HG03432 (cell line): ENCODE measurements around the gene GPR55.
"Not testable (repeated sequence)": the region's sequence is repeated elsewhere in the genome, so short reads cannot be mapped to it uniquely, and the experiment has no call there.

Experiments
- ATAC-seq: cut with Tn5 transposase; IDR thresholded peaks from one replicate; pipeline ENCODE4 v1.9.1; 2021; ENCODE audit warnings: mild to moderate bottlenecking, moderate library complexity; ENCODE audit not compliant: unreplicated experiment

Gene GPR55

DNA sequence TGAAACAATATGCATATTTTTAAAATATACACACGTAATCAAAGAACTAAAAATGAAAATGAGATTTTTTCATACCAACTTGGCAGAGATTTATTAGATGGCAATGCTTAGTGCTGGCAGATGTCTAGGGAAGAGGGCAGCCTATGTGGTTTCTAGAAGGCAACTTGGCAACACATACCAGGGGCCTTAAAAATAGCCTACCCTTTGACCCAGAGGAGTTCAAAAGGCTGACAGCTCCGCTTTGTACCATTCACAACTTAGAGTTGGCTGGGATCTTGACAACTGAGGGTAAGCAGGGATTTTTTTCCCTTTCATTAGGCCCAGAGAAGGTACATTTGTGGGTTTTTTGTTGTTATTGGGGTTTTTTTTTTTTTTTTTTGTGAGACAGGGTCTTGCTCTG is 26.4 kb upstream of the GPR55 start:
- no peak for ATAC-seq

DNA sequence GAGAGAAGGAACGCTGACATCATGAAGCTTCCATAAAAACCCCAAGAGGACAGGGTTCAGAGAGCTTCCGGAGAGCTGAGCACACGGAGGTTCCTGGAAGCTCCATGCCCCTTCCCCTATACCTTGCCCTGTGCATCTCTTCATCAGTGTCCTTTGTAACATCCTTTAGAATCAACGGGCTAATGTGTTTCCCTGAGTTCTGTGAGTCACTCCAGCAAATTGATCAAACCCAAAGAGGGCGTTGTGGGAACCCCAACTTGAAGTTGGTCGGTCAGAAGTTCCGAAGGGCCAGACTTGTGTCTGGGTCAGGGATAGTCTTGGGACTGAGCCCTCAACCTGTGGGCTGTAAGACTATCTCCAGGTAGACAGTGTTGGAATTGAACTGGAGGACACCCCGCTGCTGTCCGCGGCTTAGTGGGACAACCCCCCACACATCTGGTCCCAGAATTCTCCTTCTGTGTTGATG is 25.9 kb upstream of the GPR55 start:
- ATAC-seq: no peak

DNA sequence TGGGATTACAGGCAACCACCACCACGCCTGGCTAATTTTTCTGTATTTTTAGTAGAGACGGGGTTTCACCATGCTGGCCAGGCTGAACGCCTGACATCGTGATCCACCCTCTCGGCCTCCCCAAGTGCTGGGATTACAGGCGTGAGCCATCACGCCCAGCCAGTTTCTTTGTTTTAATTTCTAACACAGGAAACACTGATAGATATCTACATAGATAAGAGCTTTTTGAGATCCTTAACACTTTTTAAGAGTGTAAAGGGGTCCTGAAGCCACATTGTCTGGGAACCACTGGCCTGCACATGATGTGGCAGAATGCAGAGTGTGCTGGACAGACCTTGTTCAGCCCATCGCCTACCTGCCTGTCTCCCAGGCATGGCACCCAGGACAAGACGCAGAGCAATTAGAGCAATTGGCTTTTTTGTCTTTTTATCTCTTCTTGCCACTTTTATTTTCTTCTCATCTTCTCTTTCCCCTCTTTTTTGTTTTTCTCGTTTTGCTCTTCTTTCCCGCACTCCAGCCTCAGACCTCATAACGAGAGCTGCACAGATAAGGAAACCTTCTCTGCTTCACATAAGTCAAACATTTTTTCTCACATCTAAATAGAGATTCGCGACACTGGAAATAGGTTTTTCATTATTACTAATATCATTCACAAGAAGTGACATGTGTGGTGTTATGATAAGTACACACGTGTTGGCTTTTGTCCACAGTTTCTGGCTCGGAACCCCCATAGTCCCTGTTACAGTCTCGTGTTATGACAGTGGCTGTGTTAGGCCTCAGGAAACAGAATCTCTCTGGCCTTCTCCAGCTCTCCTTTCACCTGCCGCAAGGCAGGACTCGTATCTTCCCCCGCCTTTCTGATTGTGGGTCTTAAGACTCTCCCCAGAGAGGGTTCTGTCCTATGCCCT is 25.2 kb upstream of the GPR55 start:
- peak; percentile 63 for ATAC-seq

DNA sequence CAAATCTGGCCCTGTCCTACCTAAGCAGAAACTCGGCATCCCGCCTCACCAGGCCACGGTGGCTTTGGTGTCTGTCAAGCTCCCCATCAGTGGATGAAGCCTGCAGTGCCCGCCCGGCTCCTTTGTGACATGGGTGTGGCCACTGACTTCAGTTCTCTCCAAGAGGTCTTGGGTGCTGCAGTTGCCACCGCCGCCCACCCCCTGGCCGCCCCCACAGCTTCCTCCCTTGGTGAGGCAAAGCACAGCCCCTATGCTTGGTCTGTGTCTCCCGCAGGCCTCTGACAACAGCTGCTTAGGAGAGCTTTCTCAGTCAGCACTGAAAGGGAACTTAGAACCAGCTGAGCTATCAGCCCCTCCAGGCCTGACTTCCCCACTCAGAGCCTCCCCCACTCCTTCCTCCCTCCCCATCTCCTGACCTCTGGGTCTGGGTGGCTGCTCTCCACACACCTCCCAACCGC is 22.9 kb upstream of the GPR55 start:
- peak; percentile 37 for ATAC-seq

DNA sequence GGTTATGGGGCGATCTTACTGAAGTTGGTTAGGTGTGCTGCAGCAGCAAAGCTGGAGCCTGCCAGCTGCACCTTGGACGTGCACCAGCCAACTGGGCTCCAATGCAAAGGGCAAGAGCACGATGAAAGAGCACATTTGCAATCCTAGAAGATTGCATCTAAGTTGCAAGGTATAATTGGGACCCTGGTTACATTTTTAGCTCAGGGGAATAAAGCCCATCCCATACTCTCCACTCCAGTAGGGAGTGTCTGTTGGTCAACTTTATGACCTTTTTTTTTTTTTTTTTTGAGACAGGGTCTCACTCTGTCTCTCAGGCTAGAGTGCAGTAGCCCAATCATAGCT is 22.2 kb upstream of the GPR55 start:
- no peak for ATAC-seq

DNA sequence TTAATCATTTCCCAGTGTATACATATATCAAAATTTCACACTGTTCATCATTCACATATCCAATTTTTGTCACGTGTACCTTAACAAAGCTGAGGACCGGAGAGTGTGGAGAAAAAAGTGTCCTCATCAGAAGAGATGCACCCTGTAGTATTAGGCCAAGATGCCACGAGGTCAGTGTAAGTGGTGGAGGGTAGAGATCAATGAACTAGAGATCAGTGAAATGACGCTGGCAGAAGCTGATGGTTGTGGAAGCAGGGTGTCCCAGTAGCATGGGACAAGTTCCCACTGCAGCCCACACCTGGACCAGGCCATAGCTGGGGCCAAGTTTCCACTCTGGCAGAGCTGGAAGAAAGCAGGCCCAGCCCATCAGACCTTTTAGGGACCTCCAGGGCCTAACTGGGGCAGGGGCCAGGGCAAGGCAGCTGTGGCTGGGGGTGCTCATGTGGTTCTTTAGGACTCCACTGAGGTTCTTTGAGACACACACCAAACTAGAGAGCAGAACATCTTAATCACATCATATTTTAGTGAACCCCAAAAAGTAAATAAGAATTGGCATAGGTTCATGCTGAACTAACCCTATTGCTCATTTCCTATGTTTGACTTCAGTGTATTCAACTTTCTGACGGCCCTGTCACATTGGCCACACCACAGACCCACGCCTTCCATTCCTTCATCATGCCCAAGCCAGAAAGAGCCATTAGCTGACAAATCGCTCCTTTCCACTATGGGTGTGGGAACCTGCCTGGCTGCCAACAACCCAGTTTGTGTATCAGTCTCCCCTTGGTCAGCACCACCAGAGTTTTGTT is 21.6 kb upstream of the GPR55 start:
- no peak for ATAC-seq

DNA sequence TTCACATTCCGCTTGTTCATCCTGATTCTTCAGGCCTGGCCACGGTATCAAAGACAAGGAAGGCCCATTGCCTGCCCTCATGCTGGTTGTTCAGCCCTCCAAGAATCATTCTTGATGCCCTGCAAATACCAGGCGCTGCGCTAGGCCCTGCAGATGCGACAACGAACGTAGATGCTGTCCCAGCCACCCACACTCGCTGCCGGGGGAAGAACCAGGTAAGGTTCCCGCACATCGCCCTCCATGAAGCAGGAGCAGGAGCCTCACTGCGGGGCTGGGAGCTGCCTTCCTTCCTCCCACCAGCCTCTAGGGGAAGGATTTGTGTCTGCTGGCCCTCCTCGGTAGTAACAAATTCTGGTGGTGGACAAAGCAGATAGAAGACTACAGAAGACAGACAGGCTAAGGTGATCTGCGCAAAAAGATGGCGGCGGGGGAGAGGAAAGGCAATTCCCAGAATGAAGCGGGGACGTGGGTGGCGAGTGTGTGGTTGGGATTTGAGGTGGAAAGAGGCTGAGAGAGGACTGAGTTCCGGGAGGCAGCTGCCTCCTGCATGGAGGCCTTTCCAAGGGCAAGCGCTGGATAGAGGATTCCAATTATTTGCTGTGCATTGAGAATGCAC is 19.8 kb upstream of the GPR55 start:
- ATAC-seq: no peak

DNA sequence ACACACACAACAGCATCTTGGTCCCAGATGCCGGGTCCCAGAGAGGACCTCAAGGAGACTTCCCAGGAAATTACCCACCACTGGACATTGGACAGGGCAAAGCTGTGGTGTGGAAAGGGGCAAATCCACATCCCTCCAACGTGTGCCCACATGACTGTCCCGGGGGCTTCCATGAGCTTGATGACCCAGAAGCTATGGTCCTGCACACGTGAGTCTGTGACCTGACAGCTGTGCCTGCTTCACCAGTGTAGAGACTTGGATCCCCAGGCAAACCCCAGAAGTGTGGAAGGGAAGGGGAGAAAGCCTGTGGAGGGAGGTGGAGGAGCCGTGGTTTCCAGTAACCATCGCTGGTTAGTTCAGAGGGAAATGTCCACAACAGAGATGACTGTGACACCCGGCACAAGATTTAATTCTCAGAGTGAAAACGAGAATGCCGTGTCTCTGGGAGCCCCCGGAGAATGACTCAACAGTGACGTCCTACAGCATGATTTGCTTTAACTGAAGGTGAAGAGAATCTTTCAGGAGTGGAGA is 19.1 kb upstream of the GPR55 start:
- ATAC-seq: peak; percentile 54

DNA sequence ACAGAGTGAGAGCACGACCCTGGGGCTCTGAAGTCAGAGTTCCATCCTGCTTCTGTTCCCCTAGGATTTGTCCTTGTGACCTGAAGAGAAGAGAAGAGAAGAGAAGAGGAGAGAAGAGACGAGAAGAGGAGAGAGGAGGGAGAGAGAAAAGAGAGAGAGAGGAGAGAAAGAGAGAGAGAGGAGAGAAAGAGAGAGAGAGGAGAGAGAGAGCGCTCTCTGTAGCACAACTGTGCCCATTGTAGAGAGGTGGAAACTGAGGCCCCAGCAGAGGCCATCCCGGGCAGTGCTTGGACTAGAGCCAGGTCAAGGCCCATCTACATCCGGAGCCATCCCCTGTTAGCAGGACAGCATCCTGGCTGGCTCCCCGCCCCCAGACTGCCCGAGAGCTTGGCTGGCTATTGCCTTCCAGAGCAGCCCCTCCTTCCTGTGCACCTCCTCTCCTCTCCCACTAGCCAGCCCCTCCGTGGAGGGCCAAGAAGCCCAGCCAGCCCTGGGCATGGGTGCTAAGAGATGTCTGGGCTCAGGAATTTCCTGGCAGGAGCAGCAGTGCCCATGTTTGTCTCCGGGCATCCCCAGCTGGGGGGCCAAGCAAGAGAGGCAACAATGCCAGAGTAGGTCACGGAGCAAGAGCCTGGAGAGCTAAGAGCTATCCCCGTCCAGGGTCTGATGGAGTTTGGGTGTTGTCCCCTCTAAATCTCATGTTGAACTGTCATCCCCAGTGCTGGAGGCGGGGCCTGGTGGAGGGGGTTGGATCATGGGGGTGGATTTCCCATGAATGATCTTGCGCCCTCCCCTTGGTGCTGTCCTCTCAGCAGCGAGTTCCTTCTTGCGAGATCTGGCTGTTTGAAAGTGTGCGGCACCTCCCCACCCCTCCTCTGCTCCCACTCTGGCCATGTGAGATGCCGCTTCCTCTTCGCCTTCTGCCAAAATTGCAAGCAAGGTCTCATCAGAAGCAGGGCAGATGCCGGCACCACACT is 18.2 kb upstream of the GPR55 start:
- peak; percentile 66 for ATAC-seq

DNA sequence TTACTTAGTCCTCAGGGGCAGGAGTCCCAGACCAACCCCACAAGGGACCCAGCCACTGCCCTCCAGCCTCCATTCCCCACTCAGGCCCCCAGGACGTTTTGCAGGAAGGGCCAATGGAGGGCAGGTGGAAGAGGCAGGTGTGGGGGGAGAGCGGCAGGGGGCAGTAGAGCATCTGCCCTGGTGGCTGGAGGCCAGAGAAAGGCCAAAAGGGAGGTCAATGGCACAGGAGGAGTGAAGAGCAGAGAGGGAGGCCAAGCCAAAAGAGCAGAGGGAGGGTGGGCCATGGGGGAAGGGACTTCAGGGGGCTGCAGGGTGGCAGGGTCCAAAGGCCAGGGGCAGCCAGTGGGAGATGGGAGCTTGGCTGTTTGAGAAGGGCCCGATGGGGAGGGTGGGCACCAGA is 17.3 kb upstream of the GPR55 start:
- ATAC-seq: no peak

DNA sequence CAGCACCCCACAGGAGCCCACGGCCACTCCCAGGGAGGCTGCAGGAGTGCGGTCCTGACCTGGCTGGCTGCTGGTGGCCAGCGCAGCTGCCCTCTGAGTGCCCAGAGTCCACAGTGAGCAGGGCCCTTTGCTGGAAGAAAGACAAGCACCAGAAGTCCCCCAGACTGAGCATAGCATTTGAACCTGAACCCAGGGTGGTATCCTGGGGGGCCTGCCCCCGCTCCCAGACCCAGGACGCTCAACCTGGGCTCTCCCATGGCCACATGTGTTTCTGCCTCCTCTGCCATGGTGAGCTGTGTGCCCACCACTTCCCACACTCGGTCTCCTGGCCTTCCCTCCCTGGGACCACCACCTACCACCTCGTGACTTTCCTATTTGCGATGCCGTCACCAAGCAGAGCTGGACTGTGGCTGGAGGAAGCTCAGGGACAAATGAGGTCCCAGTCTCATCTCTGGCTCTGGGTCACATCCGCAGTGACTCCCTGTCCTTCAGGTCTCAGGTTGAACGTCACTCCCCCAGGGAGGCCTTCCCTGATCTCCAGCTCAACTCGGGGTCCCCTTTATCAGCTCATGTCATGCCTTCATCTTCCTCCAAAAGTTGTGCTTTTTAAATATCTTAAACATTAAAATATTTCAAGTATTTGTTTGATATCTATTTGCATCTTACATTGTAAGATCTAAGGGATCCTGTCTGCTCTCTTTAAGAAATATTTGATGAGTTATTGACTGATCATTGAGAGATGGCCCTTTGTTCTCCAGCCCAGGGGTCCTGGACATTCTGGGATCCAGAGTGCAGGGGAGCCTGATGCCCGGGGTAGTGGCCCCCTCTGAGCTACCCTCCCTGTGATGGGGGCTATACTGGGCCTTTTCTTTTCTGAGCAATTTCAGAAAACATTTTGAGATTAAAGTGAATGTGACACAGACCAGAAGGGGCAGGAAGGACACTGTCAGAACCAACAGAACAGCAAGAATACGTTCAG is 16.4 kb upstream of the GPR55 start:
- ATAC-seq: no peak

DNA sequence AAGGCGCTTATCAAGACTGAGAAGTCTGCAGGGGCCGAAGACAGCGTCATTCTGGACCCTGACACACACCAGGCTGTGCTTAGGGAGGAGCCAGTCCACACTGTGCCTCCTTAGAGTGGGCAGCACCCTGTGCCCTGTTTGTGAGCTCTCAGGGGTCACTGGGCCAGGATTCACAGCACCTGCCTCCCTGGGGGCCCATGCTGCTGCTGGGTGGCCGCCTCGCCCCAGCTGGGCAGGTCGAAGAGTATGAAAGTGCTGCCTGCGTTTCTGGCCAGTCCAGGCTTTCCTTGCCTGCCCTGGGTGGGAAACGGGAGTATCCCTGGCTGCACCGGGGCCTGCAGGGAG is 15.4 kb upstream of the GPR55 start:
- no peak for ATAC-seq

DNA sequence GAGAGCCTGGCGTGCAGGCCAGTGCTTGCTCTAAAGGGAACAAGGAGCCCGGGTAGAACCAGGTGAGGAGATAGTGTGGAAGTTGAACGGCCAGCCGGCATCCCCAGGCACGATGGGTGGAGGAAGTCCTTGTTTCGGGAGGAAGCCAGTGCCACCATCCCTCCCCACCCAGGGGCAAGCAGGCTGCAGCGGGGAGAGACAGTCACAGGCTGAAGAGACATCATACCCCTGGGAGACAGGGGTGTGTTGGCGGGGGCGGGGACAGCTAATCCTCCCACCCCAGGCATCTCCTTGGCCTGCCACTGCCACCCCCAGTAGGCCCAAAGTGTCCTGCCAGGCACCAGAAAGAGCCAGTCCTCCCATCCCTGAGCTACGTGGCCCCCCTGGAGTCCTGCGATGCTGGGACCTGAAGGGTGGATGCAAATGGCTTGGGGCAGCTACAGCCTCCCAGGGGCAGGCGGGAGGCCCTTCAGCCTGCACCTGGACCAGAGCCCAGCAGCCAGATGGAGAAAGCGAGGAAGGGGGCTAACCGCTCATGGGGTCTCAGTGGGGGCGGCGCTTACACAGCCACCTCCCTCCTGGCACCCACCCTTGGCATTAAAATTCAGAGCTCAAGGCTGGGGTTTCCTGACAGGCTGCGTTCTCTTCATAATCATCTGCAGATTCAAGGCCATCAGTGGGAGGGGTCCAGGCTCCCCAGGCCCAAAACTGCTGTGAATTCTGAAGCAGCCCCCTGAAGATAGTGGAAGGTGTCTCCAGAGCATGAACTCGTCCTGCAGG is 14.8 kb upstream of the GPR55 start:
- no peak for ATAC-seq

DNA sequence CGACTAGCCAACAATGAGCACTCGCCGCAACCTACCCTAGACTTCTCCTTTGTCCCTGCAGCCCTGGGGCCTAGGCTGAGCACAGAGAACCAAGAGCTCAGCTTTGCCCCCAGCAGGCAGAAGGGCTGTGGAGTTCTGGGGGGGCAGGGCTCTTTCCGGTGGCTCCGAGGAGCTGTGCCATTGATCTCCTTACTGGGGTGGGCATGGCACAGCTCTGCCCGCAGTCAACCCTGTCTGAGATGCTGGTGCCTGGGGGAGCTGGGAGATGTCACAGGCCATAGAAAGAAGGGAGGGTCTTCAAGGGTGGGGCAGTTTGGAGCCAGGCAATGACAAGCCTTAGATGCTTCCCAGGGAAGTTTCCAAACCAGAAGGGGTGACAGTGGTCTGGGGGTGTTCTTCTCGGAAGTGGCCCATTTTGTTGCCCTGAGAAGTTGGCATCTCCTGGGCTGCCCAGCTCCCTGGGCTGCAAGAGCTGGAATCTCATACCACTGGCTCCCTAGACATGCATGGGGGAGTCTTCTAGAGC is 14.1 kb upstream of the GPR55 start:
- no peak for ATAC-seq

DNA sequence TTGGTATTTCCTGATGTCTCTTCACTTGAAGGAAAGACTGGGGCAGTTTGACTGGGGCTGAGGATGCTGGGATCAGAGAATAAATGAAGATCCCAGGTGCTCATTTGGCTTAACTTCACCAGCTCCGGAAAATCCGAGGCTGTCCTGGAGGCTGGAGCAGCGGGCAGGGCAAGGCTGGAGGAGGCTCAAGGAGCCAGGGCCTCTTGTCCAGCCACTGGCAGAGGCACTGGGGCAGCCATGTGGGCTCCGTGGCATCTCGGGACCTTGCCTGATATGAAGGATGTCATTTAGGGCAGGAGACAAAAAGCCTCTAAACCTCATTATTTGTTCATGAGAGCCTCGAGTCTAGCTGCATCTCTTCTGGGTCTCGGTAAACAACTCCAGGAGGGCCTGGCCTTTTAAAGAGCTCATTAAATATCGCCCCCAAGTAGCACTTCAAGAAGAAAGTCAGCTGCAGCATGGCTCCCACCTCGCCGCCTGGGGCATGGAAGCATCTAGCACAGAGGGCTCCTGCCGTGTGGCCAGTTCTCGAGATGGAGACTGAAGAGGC is 13.5 kb upstream of the GPR55 start:
- no peak for ATAC-seq

DNA sequence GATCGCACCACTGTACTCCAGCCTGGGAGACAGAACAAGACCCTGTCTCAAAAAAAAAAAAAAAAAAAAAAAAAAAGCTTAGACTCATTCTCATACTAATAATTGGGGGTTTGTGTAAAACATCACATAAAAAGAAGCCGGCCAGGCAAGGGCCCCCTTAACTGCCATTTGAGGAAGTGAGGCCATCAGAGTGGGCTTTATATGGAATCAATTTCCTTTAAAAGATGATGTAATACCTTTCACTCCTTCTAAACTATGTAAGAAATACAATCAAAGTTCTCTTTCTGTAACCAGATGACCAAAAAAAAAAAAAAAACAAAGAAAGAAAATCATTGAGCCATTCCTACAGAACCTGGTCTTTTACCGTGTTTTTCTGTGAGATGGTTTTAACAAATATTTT is 13.1 kb upstream of the GPR55 start:
- ATAC-seq: no peak

DNA sequence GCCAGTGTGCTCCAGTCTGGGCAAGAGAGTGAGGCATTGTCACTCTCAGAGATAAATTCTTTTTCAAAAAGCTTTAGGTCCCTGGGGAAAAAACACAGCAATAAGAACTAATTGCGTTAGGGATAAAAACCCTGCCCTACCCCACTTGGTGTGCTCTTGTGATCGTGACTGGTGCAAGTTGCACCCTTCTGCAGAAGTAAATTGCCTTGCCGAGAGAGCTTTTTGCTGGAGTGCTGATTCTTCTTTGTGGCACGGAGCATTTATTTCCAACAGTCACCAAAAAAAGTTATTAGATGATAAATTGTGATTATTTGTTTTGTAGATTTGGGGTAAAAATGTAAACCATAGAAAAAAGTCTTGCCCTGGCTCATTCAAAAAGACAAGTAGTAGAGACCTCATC is 12.3 kb upstream of the GPR55 start:
- no peak for ATAC-seq

DNA sequence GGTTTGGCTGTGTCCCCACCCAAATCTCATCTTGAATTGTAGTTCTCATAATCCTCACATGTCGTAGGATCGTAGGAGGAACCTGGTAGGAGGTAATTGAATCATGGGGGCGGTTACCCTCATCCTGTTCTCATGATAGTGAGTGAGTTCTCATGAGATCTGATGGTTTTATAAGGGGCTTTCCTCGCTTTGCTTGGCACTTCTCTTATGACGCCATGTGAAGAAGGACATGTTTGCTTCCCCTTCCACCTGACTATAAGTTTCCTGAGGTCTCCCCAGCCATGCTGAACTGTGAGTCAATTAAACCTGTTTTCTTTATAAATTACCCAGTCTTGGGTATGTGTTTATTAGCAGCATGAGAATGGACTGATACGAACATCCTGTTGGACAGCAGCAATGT is 11.2 kb upstream of the GPR55 start:
- ATAC-seq: not testable (repeated sequence)
